Measurements from ENCODE around the gene BMP6.

Gene BMP6

DNA sequence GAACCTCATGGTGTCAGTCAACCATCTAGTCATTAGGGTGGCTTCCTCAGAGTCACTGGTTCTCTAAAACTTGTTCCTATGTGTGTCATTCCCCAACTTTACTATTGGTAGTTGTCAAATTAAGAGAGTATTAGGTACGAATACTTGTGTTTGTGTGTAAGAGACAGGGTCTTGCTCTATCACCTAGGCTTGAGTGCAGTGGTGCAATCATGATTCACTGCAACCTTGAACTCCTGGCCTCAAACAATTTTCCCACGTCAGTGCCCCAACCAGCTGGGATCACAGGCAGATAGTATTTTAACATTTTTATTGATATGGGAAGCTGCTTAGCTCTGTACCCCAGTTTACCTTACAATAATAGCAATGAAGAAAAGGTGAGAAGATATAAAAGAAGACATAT lies 50.6 kb downstream of the BMP6 start:
- Mint-ChIP-seq H3K36me3 (no peaks in the 10 kb centered on the region), H3K27ac (no peak overlapping the region), H3K4me1 (peaks cover 5% of the 10 kb centered on the region), H3K27me3 (peaks cover 21% of the 10 kb centered on the region), H3K4me3 (no peak overlapping the region), H3K9me3 (no peaks in the 10 kb centered on the region)
- DNase-seq (ENCODE audit: low spot score in 2 of 2) = no peak
- no peak for ATAC-seq (ENCODE audit: low read depth)

DNA sequence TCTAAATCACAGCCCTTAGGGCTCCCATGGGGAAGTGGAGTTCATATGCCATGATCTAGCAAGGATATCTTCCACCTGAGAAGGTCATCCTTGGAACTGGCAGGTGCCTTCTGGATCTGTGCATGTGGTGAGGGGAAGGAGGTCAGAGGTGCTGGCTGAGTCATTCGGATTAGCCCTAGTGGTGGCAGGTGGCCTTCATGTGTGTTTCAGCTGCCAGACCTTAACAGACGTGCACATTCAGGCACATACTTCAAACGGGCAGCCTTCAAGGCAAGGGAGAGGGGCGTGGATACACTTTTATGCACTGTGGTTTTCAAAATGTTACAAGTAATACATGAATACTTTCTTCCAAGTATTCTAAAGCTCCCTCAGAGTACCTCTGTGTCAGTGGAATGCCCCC lies 51.2 kb downstream of the BMP6 start:
- H3K4me1 Mint-ChIP-seq = peaks cover 5% of the 10 kb centered on the region
- H3K27me3 Mint-ChIP-seq = peaks cover 20% of the 10 kb centered on the region
- no peak overlapping the region for H3K4me3 Mint-ChIP-seq
- no peaks in the 10 kb centered on the region for H3K9me3 Mint-ChIP-seq
- H3K27ac Mint-ChIP-seq = no peak overlapping the region
- H3K36me3 Mint-ChIP-seq = no peaks in the 10 kb centered on the region
- DNase-seq (ENCODE audit: low spot score in 2 of 2) (no peak), ATAC-seq (ENCODE audit: low read depth) (no peak)

DNA sequence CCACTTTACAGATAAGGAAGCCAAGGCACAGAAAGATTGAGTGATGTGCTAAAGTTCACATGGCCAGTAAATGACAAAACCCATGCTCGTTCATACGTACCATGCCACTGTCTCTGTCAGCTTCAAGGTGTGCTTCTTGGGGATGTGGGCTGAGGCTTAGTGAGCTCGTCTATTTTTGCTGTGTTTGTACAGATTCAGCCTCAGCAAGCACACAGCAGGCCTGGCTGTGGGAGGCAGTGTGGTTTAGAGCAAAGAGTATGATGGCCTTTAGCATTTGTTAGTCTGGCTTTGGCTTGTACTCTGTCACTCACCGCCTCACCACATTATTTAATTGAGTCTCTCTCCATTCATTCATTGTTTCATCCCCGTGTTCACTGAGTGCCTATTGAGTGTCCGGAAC lies 55.3 kb downstream of the BMP6 start:
- Mint-ChIP-seq H3K36me3 (no peaks in the 10 kb centered on the region), H3K4me3 (no peak overlapping the region), H3K4me1 (peaks cover 13% of the 10 kb centered on the region), H3K27me3 (peaks cover 17% of the 10 kb centered on the region), H3K9me3 (peaks cover 1% of the 10 kb centered on the region), H3K27ac (no peak overlapping the region)
- DNase-seq (ENCODE audit: low spot score in 2 of 2) (no peak), ATAC-seq (ENCODE audit: low read depth) (no peak)

DNA sequence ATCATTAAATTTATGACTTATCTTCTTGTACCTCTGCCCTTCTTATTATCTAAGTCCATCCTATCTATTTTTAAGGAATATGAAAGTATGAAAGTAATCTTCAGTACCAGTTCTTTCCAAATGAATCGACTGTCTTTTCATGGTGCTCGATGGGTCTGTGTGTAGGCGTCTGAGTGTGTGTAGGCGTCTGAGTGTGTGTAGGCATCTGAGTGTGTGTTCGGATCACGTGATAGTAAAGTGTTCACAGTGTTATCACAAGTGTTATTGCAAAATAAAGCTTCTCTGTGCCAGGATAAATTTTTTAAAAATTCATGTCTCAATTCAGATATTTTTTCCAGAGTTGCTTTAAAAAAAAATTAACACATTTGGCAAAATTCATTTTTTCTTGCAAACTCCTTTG lies 58.3 kb downstream of the BMP6 start:
- Mint-ChIP-seq H3K27me3 (peaks cover 9% of the 10 kb centered on the region), H3K4me3 (no peak overlapping the region), H3K36me3 (no peaks in the 10 kb centered on the region), H3K9me3 (peaks cover 1% of the 10 kb centered on the region), H3K27ac (no peak overlapping the region), H3K4me1 (peaks cover 8% of the 10 kb centered on the region)
- DNase-seq (ENCODE audit: low spot score in 2 of 2) (no peak), ATAC-seq (ENCODE audit: low read depth) (no peak)

DNA sequence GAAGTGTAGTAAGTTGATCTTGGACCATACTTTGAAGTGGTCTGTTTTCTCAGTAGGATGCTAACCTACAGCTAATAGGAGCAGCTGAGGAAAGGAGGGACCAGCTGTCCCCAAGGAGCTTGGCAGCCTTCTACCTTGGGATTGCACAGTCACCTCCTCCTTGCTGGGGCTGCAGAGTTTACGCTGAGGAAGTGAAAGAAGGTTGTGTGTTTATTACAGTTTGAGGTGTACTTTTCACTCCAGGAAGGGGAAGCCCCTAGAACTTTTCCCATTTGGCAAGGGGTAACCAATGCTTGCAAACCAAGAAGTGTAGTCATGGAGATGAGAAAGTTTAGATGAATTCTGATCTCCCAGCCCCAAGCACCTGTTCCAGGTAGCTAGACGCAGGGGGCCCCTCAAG lies 58.8 kb downstream of the BMP6 start:
- Mint-ChIP-seq H3K36me3 (no peaks in the 10 kb centered on the region), H3K9me3 (peaks cover 1% of the 10 kb centered on the region), H3K4me1 (peaks cover 8% of the 10 kb centered on the region), H3K4me3 (no peak overlapping the region), H3K27me3 (peaks cover 9% of the 10 kb centered on the region), H3K27ac (no peak overlapping the region)
- no peak for DNase-seq (ENCODE audit: low spot score in 2 of 2)
- peak; percentile 83 for ATAC-seq (ENCODE audit: low read depth)

DNA sequence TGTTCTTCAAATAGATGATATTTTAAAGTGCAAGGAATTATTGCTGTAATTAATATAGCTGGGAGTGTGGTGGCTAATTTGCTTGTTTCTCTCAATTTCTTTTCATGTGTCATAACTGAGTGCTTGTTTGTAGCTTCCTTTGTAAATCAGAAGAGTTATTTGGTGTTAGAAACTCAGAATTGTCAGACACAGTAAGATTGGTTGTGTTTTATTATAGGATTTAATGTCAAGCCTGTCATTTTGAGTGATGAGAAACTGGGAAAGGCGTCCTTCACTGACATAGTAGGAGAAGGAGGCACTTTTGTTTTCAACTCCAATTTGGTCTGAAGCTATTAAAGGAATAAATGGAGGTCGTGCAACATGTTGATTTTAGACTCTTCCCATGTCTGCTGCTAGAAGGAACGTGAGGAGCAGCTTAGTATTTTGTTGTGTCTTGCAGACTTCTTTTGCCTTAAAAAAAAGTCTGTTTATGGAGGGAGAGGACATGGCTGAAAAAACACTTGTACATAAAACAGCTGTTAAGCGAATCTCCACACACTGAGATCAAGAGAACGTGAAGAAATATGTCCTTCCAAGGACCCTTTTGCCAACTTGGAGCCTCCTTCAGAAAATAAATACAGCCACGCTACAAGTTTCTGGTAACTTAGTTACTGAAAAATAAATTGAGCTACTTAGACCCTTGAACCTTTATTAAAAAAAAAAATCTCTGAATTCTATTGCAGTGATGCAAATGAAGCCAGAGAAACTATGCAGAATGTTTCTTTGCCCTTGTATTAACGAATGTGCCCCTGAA lies 59.5 kb downstream of the BMP6 start:
- no peak for DNase-seq (ENCODE audit: low spot score in 2 of 2)
- Mint-ChIP-seq H3K36me3 (no peaks in the 10 kb centered on the region), H3K4me3 (no peak overlapping the region), H3K27ac (no peak overlapping the region), H3K9me3 (peaks cover 1% of the 10 kb centered on the region), H3K27me3 (peaks cover 9% of the 10 kb centered on the region), H3K4me1 (peaks cover 8% of the 10 kb centered on the region)
- ATAC-seq (ENCODE audit: low read depth) = no peak

DNA sequence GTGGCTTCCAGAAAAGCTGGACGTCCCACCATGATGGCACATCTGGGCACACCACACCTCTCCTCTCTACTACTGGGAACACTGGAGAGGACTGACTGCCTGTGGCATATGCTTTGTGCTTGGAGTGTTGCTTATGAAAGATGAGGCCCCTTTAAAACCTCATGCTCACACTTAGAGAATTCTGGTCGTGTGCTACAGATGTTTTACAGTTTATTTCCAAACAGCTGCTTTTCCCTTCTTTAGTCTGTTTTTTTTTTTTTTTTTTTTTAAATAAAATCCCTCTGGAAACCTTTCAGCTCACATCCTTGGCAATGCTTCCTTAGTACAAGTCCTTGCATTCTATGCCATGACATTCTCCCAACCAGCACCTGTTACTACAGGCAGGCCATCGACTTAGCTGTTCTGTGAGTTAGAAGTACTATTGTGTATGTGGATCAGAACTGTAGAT lies 60.3 kb downstream of the BMP6 start:
- Mint-ChIP-seq H3K27ac (no peak overlapping the region), H3K4me3 (no peak overlapping the region), H3K27me3 (peaks cover 13% of the 10 kb centered on the region), H3K9me3 (peaks cover 1% of the 10 kb centered on the region), H3K4me1 (peaks cover 8% of the 10 kb centered on the region), H3K36me3 (no peaks in the 10 kb centered on the region)
- no peak for DNase-seq (ENCODE audit: low spot score in 2 of 2)
- ATAC-seq (ENCODE audit: low read depth) = no peak

DNA sequence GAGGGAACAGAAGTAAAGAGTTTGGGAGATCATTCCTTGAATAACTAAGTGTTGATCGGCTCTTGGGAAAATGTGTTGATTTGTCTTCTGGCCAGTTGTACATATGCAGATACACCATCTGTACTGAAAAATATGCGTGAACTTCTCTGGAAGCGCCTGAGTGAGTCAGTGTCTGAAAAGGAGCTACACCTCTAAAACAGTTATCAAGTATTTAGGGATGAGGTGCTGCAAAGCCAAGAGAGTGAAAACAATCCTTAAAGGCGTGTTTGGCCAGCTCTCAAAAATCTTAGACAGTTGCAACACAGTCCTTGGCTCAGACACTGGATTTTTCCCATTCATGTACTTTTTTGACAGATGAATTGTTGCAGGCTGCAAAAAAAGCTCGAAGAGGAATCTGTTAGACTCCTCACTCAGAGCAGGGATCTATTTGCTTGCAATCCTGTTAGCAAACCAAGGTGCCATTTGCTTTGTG lies 61.3 kb downstream of the BMP6 start:
- H3K27ac Mint-ChIP-seq = no peak overlapping the region
- peaks cover 8% of the 10 kb centered on the region for H3K4me1 Mint-ChIP-seq
- H3K4me3 Mint-ChIP-seq = no peak overlapping the region
- DNase-seq (ENCODE audit: low spot score in 2 of 2) = no peak
- peaks cover 1% of the 10 kb centered on the region for H3K9me3 Mint-ChIP-seq
- no peak for ATAC-seq (ENCODE audit: low read depth)
- H3K27me3 Mint-ChIP-seq = peaks cover 16% of the 10 kb centered on the region
- peaks cover 3% of the 10 kb centered on the region for H3K36me3 Mint-ChIP-seq

DNA sequence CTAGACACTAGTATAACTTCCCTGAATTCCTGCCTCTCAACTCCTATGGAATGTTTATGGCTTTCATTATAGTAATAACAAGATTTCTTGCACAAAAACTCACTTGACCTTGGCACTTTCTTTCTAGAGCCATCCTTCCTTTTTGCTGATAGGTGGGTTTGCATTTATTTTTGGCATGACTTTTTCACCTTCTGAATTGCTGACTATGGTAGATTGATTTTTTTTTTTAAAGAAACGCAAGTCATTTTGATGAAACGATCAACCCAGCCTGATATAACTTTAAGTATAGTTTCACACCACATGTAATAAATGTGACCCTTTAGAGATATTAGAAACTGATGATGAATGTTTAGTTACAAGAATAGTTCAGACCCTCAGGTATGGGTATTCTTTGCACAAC lies 61.8 kb downstream of the BMP6 start:
- H3K36me3 Mint-ChIP-seq = peaks cover 3% of the 10 kb centered on the region
- H3K27ac Mint-ChIP-seq = no peak overlapping the region
- DNase-seq (ENCODE audit: low spot score in 2 of 2) (no peak), ATAC-seq (ENCODE audit: low read depth) (no peak)
- peaks cover 8% of the 10 kb centered on the region for H3K4me1 Mint-ChIP-seq
- peaks cover 1% of the 10 kb centered on the region for H3K9me3 Mint-ChIP-seq
- peaks cover 16% of the 10 kb centered on the region for H3K27me3 Mint-ChIP-seq
- H3K4me3 Mint-ChIP-seq = no peak overlapping the region

DNA sequence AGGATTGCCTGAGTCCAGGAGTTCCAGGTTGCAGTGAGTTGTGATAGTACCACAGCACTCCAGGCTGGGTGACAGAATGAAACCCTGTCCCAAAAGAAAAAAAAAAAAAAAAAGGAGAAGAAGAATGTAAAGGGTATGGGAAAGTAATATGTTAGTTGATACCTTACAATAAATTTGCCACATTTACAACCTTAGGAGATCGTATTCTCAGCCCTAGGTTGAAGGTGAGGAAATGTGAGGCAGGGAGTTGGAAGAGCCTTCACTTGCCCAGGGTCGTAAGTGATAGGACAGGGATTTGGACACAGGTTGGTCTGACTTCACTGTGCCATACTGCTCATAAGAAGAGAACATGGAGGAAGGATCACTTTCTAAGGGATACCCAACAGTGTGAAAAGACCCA lies 68.6 kb downstream of the BMP6 start:
- H3K4me1 Mint-ChIP-seq = no peaks in the 10 kb centered on the region
- H3K27ac Mint-ChIP-seq = no peak overlapping the region
- peaks cover 4% of the 10 kb centered on the region for H3K36me3 Mint-ChIP-seq
- H3K4me3 Mint-ChIP-seq = no peak overlapping the region
- DNase-seq (ENCODE audit: low spot score in 2 of 2) = no peak
- peaks cover 1% of the 10 kb centered on the region for H3K9me3 Mint-ChIP-seq
- H3K27me3 Mint-ChIP-seq = peaks cover 27% of the 10 kb centered on the region
- no peak for ATAC-seq (ENCODE audit: low read depth)

DNA sequence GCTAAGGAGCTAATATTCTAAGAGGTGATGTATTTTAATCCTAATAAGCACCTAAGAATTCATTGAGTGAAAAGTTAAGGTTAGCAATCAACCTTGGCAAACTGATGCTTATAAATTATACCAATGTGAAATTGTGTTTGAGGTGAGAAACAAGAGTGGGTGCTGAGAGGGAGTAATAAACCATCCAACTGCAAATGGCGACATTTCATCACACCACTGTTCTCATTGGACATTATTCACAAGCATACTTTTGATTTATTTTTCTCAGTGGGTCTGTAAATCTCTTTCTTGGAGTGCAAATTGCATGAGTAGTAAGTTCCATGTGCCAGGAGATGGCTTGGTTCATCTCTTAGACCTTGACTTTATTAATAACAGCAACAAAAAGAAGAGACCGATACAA lies 71.5 kb downstream of the BMP6 start:
- H3K27me3 Mint-ChIP-seq = peaks cover 15% of the 10 kb centered on the region
- H3K27ac Mint-ChIP-seq = no peak overlapping the region
- H3K9me3 Mint-ChIP-seq = peaks cover 1% of the 10 kb centered on the region
- H3K4me3 Mint-ChIP-seq = no peak overlapping the region
- no peak for ATAC-seq (ENCODE audit: low read depth)
- peaks cover 2% of the 10 kb centered on the region for H3K36me3 Mint-ChIP-seq
- no peak for DNase-seq (ENCODE audit: low spot score in 2 of 2)
- no peaks in the 10 kb centered on the region for H3K4me1 Mint-ChIP-seq

DNA sequence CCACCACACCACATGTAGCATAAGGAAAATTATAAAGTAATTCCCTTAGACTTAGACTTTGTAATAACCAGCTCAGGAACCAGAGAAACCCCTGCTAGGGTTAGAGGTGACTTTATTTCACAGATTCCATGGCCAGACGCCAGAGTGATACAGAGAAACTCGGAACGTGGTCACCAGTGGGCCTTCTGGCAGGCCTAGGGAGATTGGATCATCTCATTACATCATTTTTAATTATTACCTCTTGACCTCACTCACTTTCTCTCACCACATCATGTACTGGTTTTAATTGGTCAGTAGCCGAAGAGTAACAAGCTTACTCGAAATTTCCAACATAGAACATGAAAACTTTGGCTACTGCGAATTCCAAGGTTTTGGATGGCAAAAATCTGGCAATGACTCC lies 72.9 kb downstream of the BMP6 start:
- peaks cover 2% of the 10 kb centered on the region for H3K36me3 Mint-ChIP-seq
- H3K4me3 Mint-ChIP-seq = no peak overlapping the region
- ATAC-seq (ENCODE audit: low read depth) = no peak
- H3K4me1 Mint-ChIP-seq = peaks cover 3% of the 10 kb centered on the region
- peaks cover 1% of the 10 kb centered on the region for H3K9me3 Mint-ChIP-seq
- H3K27me3 Mint-ChIP-seq = peaks cover 15% of the 10 kb centered on the region
- H3K27ac Mint-ChIP-seq = no peak overlapping the region
- DNase-seq (ENCODE audit: low spot score in 2 of 2) = no peak

DNA sequence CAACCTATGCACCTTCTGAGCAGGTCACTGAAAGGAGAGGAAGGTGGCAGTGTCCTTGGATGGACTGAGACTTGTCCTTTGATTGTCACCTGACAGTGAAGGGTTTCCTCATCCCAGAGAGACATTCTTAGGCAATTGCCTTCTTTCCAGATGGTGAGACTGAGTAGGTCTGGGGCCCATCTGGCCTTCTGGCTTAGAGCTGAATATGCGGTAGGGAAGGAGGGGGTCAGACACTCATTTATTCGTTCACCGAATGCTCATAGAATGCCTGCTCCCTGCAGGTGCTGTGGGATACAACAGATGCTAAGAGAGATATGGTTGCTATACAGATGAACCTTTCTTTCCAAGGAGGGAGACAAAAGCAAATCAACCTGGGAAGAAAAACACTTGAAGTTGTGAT lies 76.8 kb downstream of the BMP6 start:
- H3K4me3 Mint-ChIP-seq = no peak overlapping the region
- H3K9me3 Mint-ChIP-seq = peaks cover 1% of the 10 kb centered on the region
- DNase-seq (ENCODE audit: low spot score in 2 of 2) = no peak
- H3K27me3 Mint-ChIP-seq = peaks cover 5% of the 10 kb centered on the region
- peaks cover 2% of the 10 kb centered on the region for H3K36me3 Mint-ChIP-seq
- no peak for ATAC-seq (ENCODE audit: low read depth)
- H3K27ac Mint-ChIP-seq = no peak overlapping the region
- H3K4me1 Mint-ChIP-seq = peaks cover 3% of the 10 kb centered on the region

DNA sequence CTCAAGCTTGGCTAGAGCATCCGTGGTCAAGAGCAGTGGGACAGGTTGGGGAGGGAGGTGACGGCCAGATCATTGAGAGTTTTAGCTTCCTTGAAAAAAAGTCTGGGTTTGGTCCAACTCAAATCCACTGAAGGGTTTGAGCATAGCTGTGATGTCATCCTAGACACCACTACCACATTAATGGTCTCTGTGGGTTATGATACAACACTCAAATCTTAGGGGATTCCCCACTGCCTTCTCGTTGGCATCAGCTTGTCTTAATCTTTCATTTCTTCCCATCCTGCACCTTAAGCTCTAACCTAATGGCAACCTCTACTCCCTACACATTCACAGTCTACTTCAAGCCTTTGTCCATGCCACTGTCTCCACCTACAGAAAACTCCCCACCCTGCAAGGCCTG lies 77.3 kb downstream of the BMP6 start:
- no peak for ATAC-seq (ENCODE audit: low read depth)
- Mint-ChIP-seq H3K27me3 (peaks cover 5% of the 10 kb centered on the region), H3K4me3 (no peak overlapping the region), H3K9me3 (peaks cover 1% of the 10 kb centered on the region), H3K4me1 (peaks cover 3% of the 10 kb centered on the region), H3K36me3 (peaks cover 2% of the 10 kb centered on the region), H3K27ac (no peak overlapping the region)
- no peak for DNase-seq (ENCODE audit: low spot score in 2 of 2)
